Loucy (cell line): Measurements from ENCODE around the gene PHF13.

ENCODE experiments used
- H2AFZ ChIP-seq: fragments of 200-600 bp; sonication (generic); 2 replicates; pipeline ENCODE4 v1.6.0; 2016; ENCODE audit warnings: antibody characterized with exemption, mild to moderate bottlenecking, low read length, moderate library complexity
- H3F3A ChIP-seq: fragments of 200-600 bp; 2 replicates; pipeline ENCODE4 v1.6.0; 2016; ENCODE audit warnings: antibody characterized with exemption, low read depth, mild to moderate bottlenecking
- H3K27me3 ChIP-seq: fragments of 200-600 bp; sonication (generic); 2 replicates; pipeline ENCODE4 v1.6.1; 2014; ENCODE audit warnings: low read length, mild to moderate bottlenecking; ENCODE audit not compliant: insufficient read depth, poor library complexity, severe bottlenecking
- H3K36me3 ChIP-seq: fragments of 200-600 bp; sonication (generic); 2 replicates; pipeline ENCODE4 v1.6.1; 2016; ENCODE audit warnings: low read length; ENCODE audit not compliant: insufficient read depth
- H3K4me1 ChIP-seq: fragments of 200-600 bp; sonication (generic); 2 replicates; pipeline ENCODE4 v1.5.1; 2014; ENCODE audit warnings: low read length, mild to moderate bottlenecking; ENCODE audit not compliant: insufficient read depth, poor library complexity, severe bottlenecking
- H3K4me2 ChIP-seq: fragments of 200-600 bp; sonication (generic); 2 replicates; pipeline ENCODE4 v1.6.0; 2014; ENCODE audit warnings: antibody characterized with exemption, low read length, low read depth, mild to moderate bottlenecking; ENCODE audit not compliant: poor library complexity, severe bottlenecking
- H3K4me3 ChIP-seq: fragments of 200-600 bp; sonication (generic); 2 replicates; pipeline ENCODE4 v1.5.1; 2014; ENCODE audit warnings: low read length, mild to moderate bottlenecking, mixed read lengths; ENCODE audit not compliant: poor library complexity, severe bottlenecking
- H3K79me2 ChIP-seq: fragments of 200-600 bp; sonication (generic); 2 replicates; pipeline ENCODE4 v1.6.1; 2014; ENCODE audit warnings: low read length; ENCODE audit not compliant: insufficient read depth
- H3K9ac ChIP-seq: fragments of 200-600 bp; sonication (generic); 2 replicates; pipeline ENCODE4 v1.6.0; 2014; ENCODE audit warnings: mild to moderate bottlenecking, low read depth, low read length, moderate library complexity; ENCODE audit not compliant: poor library complexity, severe bottlenecking
- H3K9me2 ChIP-seq: fragments of 200-600 bp; sonication (generic); replicated peaks from 2 replicates; pipeline ENCODE4 v1.6.1; 2016; ENCODE audit warnings: low read depth, low read length, mixed read lengths
- H3K9me3 ChIP-seq: fragments of 200-600 bp; sonication (generic); 2 replicates; pipeline ENCODE4 v1.6.1; 2014; ENCODE audit warnings: mild to moderate bottlenecking, antibody characterized with exemption, low read length, low read depth; ENCODE audit not compliant: insufficient read depth
- H4K20me1 ChIP-seq: fragments of 200-600 bp; sonication (generic); 2 replicates; pipeline ENCODE4 v1.6.0; 2014; ENCODE audit warnings: antibody characterized with exemption, low read length, mild to moderate bottlenecking; ENCODE audit not compliant: insufficient read depth, poor library complexity, severe bottlenecking
- CTCF ChIP-seq: fragments of 200-600 bp; sonication (generic); conservative IDR thresholded peaks from 2 replicates; pipeline ENCODE4 v1.5.1; 2014; ENCODE audit warnings: mild to moderate bottlenecking, antibody characterized with exemption, low read length
- EZH2phosphoT487 ChIP-seq: fragments of 200-600 bp; IDR thresholded peaks from 2 replicates; pipeline ENCODE4 v1.6.1; 2018; ENCODE audit warnings: antibody characterized with exemption, mild to moderate bottlenecking, moderate library complexity, borderline replicate concordance

PHF13 gene

GRCh38 chr1:6667139-6667538, 53.6 kb downstream of the PHF13 start:
- TF ChIP-seq CTCF (no peak), EZH2phosphoT487 (no peak)
- Histone ChIP-seq H3K4me3 (no peak overlapping the region), H3K4me1 (no peaks in the 10 kb centered on the region), H3K4me2 (no peak overlapping the region), H3K36me3 (peaks cover 27% of the 10 kb centered on the region; the same call in 1 of the 2 replicates), H3F3A (no peaks in the 10 kb centered on the region), H3K27me3 (no peaks in the 10 kb centered on the region), H2AFZ (no peak overlapping the region), H4K20me1 (no peaks in the 10 kb centered on the region), H3K9me3 (no peaks in the 10 kb centered on the region), H3K79me2 (no peaks in the 10 kb centered on the region), H3K9ac (no peak overlapping the region), H3K9me2 (no peaks in the 10 kb centered on the region)

- H2AFZ ChIP-seq, result no peak overlapping the region
Observed at GRCh38 chr1:6668503-6668902, 55.0 kb downstream of the PHF13 start.

GRCh38 chr1:6672558-6672957, 59.0 kb downstream of the PHF13 start:
- H3K4me3 ChIP-seq, result no peak overlapping the region
- no peaks in the 10 kb centered on the region for H3K9me2 ChIP-seq
- no peak overlapping the region for H2AFZ ChIP-seq
- H3K4me2 ChIP-seq, result no peak overlapping the region
- peaks cover 36% of the 10 kb centered on the region; the same call in 1 of the 2 replicates for H3K36me3 ChIP-seq
- no peaks in the 10 kb centered on the region for H3K27me3 ChIP-seq
- H3K9ac ChIP-seq, result no peak overlapping the region
- TF ChIP-seq EZH2phosphoT487 (no peak), CTCF (no peak)
- no peaks in the 10 kb centered on the region for H3K9me3 ChIP-seq
- H4K20me1 ChIP-seq, result no peaks in the 10 kb centered on the region
- no peaks in the 10 kb centered on the region for H3K4me1 ChIP-seq
- H3K79me2 ChIP-seq, result no peaks in the 10 kb centered on the region
- H3F3A ChIP-seq, result no peaks in the 10 kb centered on the region

More at GRCh38 chr1:6668503-6668902, 55.0 kb downstream of the PHF13 start:
- TF ChIP-seq EZH2phosphoT487, result no peak
- TF ChIP-seq CTCF, result no peak
- no peak overlapping the region for H3K9ac ChIP-seq
- no peaks in the 10 kb centered on the region for H3F3A ChIP-seq
- H3K36me3 ChIP-seq, result peaks cover 38% of the 10 kb centered on the region; the same call in 1 of the 2 replicates
- no peaks in the 10 kb centered on the region for H3K9me3 ChIP-seq
- no peaks in the 10 kb centered on the region for H4K20me1 ChIP-seq
- no peak overlapping the region for H3K4me3 ChIP-seq
- no peaks in the 10 kb centered on the region for H3K27me3 ChIP-seq
- no peaks in the 10 kb centered on the region for H3K79me2 ChIP-seq
- no peaks in the 10 kb centered on the region for H3K9me2 ChIP-seq
- no peaks in the 10 kb centered on the region for H3K4me1 ChIP-seq
- no peak overlapping the region for H3K4me2 ChIP-seq
